ENCODE measurements around the gene TMC7. TPM values are rescaled to one million over a fixed set of nuclear protein-coding genes. Genes with fewer than 3 reads are reported as not detected.

TMC7 gene
- total RNA-seq, 1 donor from 2014 or later, result 0.75 TPM

DNA sequence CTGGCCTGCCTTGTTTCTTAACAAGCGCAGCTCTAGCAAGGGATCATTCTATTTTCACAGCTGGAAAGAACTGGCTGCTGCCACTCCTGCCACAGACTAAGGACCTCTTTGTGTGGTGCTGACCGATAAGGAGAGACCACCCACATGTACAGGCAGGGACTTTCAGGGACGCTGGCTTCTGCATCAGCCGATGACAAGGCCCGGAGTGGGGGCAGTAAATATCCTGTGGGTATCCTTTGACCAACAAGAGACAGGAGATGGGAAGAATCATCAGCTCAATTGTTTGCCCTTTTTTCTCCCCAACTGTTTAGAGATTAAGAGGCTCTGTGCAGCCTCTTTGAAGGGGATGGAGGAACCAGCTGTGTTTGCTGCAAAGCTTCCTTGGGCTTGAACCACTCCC is 120.9 kb downstream of the TMC7 start:
- TF ChIP-seq, protein P1, sequence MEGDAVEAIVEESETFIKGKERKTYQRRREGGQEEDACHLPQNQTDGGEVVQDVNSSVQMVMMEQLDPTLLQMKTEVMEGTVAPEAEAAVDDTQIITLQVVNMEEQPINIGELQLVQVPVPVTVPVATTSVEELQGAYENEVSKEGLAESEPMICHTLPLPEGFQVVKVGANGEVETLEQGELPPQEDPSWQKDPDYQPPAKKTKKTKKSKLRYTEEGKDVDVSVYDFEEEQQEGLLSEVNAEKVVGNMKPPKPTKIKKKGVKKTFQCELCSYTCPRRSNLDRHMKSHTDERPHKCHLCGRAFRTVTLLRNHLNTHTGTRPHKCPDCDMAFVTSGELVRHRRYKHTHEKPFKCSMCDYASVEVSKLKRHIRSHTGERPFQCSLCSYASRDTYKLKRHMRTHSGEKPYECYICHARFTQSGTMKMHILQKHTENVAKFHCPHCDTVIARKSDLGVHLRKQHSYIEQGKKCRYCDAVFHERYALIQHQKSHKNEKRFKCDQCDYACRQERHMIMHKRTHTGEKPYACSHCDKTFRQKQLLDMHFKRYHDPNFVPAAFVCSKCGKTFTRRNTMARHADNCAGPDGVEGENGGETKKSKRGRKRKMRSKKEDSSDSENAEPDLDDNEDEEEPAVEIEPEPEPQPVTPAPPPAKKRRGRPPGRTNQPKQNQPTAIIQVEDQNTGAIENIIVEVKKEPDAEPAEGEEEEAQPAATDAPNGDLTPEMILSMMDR (IDR thresholded peaks at IDR 0.05; ENCODE audit: insufficient read depth, low read length, poor library complexity, severe bottlenecking), result no peak
- H3K4me3 ChIP-seq (ENCODE audit: low read depth, low read length), result no peak overlapping the region

DNA sequence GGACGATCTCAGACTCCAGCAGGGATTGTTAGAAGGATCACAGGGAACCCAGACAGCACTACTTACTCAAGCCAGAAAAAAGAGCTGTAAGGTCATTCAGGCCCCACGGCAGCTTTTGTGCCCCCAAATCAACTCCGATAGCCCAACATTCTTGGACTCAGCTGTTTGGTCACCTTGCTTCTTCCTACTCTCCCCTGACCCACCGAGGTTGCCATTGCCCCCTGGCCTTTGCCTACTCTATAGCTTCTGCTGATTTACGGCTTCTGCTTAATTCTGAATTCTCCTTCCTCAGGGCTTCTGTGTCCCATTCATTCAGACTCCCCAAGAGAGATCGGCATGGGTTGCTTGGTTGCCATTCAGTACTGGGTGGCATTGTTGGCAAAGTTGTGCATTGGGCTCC is 121.4 kb downstream of the TMC7 start:
- H3K27me3 ChIP-seq (ENCODE audit: control insufficient read depth, insufficient read depth, low read length), result no peaks in the 10 kb centered on the region
- no peak for DNase-seq (ENCODE audit: low read depth)
- no peaks in the 10 kb centered on the region for H3K36me3 ChIP-seq (ENCODE audit: control insufficient read depth, insufficient read depth, low read length)
- TF ChIP-seq, protein P1 (IDR thresholded peaks at IDR 0.05; ENCODE audit: insufficient read depth, low read length, poor library complexity, severe bottlenecking), result no peak
- H3K4me3 ChIP-seq (ENCODE audit: low read depth, low read length), result no peak overlapping the region

More for the DNA sequence above, 120.9 kb downstream of the TMC7 start:
- no peak for DNase-seq (ENCODE audit: low read depth)
- no peaks in the 10 kb centered on the region for H3K36me3 ChIP-seq (ENCODE audit: control insufficient read depth, insufficient read depth, low read length)
- no peaks in the 10 kb centered on the region for H3K27me3 ChIP-seq (ENCODE audit: control insufficient read depth, insufficient read depth, low read length)

DNA sequence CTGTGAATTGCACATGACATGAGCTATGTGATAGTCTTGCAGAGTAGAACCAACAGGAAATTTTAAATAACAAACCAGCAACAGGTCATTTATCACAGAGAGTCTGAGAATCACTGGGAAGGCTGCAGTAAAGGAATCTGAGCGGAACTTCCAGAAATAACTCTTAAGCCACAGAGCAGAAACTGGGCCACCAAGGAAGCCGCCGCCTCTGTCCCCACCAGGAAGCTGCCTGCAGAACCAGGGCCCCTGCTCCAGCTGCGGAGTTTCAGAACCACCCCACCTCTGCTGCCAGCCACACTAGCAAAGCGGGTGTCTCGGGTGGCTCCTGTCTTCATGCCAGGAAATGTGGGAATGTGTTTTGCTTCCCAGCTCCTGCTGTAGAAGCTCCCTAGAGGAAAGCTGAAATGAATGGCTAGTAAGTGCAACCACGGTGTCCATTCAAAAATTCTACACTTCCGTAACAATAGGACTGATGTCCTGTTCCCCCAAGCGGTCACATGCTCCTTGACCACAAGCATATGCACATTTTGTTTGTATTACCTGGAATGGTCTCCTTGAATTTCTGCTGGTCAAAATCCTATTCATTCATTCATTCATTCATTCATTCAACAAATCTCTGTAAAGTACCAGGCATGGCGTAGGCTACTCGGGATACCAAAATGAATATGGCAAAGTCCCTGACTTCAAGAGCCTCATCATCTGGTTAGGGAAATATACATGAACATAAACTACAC is 122.3 kb downstream of the TMC7 start:
- H3K27me3 ChIP-seq (ENCODE audit: control insufficient read depth, insufficient read depth, low read length), result no peaks in the 10 kb centered on the region
- no peak for DNase-seq (ENCODE audit: low read depth)
- H3K4me3 ChIP-seq (ENCODE audit: low read depth, low read length), result no peak overlapping the region
- no peaks in the 10 kb centered on the region for H3K36me3 ChIP-seq (ENCODE audit: control insufficient read depth, insufficient read depth, low read length)
- TF ChIP-seq, protein P1 (IDR thresholded peaks at IDR 0.05; ENCODE audit: insufficient read depth, low read length, poor library complexity, severe bottlenecking), result no peak

DNA sequence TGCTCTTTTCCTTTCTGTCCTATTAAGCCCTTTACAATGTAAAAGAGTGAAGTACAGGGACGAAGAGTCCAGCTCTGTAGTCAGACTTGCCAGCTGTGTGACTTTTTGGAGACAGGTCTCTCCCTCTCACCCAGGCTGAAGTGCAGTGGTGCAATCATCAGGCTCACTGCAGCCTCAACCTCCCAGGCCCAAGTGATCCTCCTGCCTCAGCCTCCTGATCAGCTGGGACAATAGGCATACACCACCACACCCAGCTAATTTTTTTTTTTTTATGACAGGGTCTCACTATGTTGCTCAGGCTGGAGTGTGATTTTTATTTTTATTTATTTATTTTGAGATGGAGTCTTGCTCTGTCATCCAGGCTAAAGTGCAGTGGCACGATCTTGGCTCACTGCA is 122.9 kb downstream of the TMC7 start:
- TF ChIP-seq, protein P1 (IDR thresholded peaks at IDR 0.05; ENCODE audit: insufficient read depth, low read length, poor library complexity, severe bottlenecking), result no peak
- Histone ChIP-seq H3K4me3 (ENCODE audit: low read depth, low read length) (no peak overlapping the region), H3K36me3 (ENCODE audit: control insufficient read depth, insufficient read depth, low read length) (no peaks in the 10 kb centered on the region), H3K27me3 (ENCODE audit: control insufficient read depth, insufficient read depth, low read length) (no peaks in the 10 kb centered on the region)
- DNase-seq (ENCODE audit: low read depth), result no peak

DNA sequence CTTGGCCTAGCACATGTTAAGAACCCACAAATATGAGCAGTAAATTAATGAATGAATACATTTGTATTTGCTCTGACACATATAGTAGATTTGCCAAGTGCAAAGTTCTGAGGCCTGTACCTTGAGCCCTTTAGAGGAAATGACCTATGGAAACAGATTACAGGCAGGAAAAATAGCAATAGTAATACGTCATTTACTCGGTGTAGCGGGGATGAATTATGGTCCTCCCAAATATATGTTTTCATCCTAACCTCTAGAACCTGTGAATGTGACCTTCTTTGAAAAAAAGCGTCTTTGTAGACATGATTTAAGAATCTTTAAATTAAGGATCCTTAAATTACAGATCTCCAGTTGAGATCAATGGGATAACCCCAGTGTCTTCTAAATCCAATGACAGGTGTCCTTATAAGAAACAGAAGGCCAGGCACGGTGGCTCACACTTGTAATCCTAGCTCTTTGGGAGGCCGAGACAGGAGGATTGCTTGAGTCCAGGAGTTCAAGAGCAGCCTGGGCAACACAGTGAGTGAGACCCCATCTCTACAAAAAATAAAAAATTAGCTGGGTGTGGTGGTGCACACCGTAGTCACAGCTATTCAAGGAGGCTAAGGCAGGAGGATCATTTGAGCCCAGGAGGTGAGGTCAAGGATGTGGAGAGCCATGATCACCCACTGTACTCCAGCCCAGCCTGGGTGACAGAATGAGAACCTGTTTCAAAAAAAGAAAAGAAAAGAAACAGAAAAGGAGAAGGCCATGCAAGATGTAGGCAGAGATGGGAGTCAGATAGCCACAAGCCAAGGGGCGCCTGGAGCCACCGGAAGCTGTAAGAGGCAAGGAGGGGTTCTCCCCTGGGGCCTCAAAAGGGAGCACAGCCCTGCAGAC is 124.9 kb downstream of the TMC7 start:
- no peak for DNase-seq (ENCODE audit: low read depth)
- TF ChIP-seq, protein P1 (IDR thresholded peaks at IDR 0.05; ENCODE audit: insufficient read depth, low read length, poor library complexity, severe bottlenecking), result no peak
- H3K4me3 ChIP-seq (ENCODE audit: low read depth, low read length), result no peak overlapping the region
- H3K27me3 ChIP-seq (ENCODE audit: control insufficient read depth, insufficient read depth, low read length), result no peaks in the 10 kb centered on the region
- no peaks in the 10 kb centered on the region for H3K36me3 ChIP-seq (ENCODE audit: control insufficient read depth, insufficient read depth, low read length)
